Measurements from ENCODE around the gene MBD4.
A peak's percentile ranks its signal among the peaks of the same experiment; 100 is the strongest.
"Not testable (repeated sequence)": the region's sequence is repeated elsewhere in the genome, so short reads cannot be mapped to it uniquely, and the experiment has no call there.

Gene MBD4

GRCh38 chr3:129384594-129385323 is 55.0 kb downstream of the MBD4 start:
- no peak overlapping the region for H3K4me3 ChIP-seq (replicated peaks in 1 of 2; ENCODE audit: low read depth in 2 of 2, low read length in 2 of 2)
- no peak for DNase-seq (ENCODE audit: low read depth in 2 of 2)
- TF ChIP-seq CTCF (IDR thresholded peaks at IDR 0.05; ENCODE audit: low read depth, low read length), result no peak

GRCh38 chr3:129384103-129384502 is 55.6 kb downstream of the MBD4 start:
- DNase-seq (ENCODE audit: low read depth in 2 of 2); H3K4me3 ChIP-seq (replicated peaks in 1 of 2; ENCODE audit: low read depth in 2 of 2, low read length in 2 of 2): not testable (repeated sequence)

GRCh38 chr3:129383292-129383860 is 56.4 kb downstream of the MBD4 start:
- no peak overlapping the region for H3K4me3 ChIP-seq (replicated peaks in 1 of 2; ENCODE audit: low read depth in 2 of 2, low read length in 2 of 2)
- TF ChIP-seq CTCF (IDR thresholded peaks at IDR 0.05; ENCODE audit: low read depth, low read length), result peak; percentile 90
- DNase-seq (ENCODE audit: low read depth in 2 of 2), result peak; percentile 77 to 79

GRCh38 chr3:129382366-129382765 is 57.4 kb downstream of the MBD4 start:
- no peak for TF ChIP-seq CTCF (IDR thresholded peaks at IDR 0.05; ENCODE audit: low read depth, low read length)
- H3K4me3 ChIP-seq (replicated peaks in 1 of 2; ENCODE audit: low read depth in 2 of 2, low read length in 2 of 2), result no peak overlapping the region
- DNase-seq (ENCODE audit: low read depth in 2 of 2), result no peak

All from cardiac fibroblast (primary cell).